SJCRH30 (cell line): Measurements from ENCODE around the gene SLC25A34. TPM values are rescaled to one million over a fixed set of nuclear protein-coding genes. Genes with fewer than 3 reads are reported as not detected.

ENCODE experiments used
- DNase-seq, 2 experiments: peaks; one replicate each; pipeline ENCODE4 v3.0.0-alpha.2; 2015 to 2020
- H3K27ac ChIP-seq: fragments of 250-450 bp; sonication (Bioruptor Pico); 2 replicates; pipeline ENCODE4 v1.5.1; 2020; ENCODE audit warnings: mild to moderate bottlenecking, moderate library complexity
- H3K27me3 ChIP-seq: fragments of 250-450 bp; sonication (Bioruptor Pico); 2 replicates; pipeline ENCODE4 v1.5.1; 2020; ENCODE audit warnings: mild to moderate bottlenecking, moderate library complexity
- H3K36me3 ChIP-seq: fragments of 250-450 bp; sonication (Bioruptor Pico); 2 replicates; pipeline ENCODE4 v1.5.1; 2020; ENCODE audit warnings: mild to moderate bottlenecking, moderate library complexity
- H3K4me1 ChIP-seq: fragments of 250-450 bp; sonication (Bioruptor Pico); 2 replicates; pipeline ENCODE4 v1.5.1; 2020; ENCODE audit warnings: mild to moderate bottlenecking, moderate library complexity
- H3K4me3 ChIP-seq: fragments of 250-450 bp; sonication (Bioruptor Pico); 2 replicates; pipeline ENCODE4 v1.5.1; 2020; ENCODE audit warnings: mild to moderate bottlenecking, moderate library complexity
- H3K9me3 ChIP-seq: fragments of 250-450 bp; sonication (Bioruptor Pico); replicated peaks from 2 replicates; pipeline ENCODE4 v1.5.1; 2020; ENCODE audit warnings: mild to moderate bottlenecking, moderate library complexity
- total RNA-seq: library from RNA; depleted of rRNA; stranded (reverse); fragments of >200 nt; shearing (Covaris generic); gene quantifications from 2 replicates; pipeline ENCODE4 v1.2.3, GENCODE V29; 2014

The SLC25A34 gene
- total RNA-seq, 1 experiment from 2014 or later: 3.5 TPM

GRCh38 chr1:15704526-15705183, 31.4 kb upstream of the SLC25A34 start:
- Histone ChIP-seq H3K36me3 (peaks cover 3% of the 10 kb centered on the region), H3K4me1 (0 out of 2 replicates have a peak, but pooled peaks cover 3% of the 10 kb centered on the region), H3K27ac (no peak overlapping the region), H3K9me3 (no peaks in the 10 kb centered on the region), H3K27me3 (no peaks in the 10 kb centered on the region), H3K4me3 (no peak overlapping the region)
- DNase-seq: no peak

DNA sequence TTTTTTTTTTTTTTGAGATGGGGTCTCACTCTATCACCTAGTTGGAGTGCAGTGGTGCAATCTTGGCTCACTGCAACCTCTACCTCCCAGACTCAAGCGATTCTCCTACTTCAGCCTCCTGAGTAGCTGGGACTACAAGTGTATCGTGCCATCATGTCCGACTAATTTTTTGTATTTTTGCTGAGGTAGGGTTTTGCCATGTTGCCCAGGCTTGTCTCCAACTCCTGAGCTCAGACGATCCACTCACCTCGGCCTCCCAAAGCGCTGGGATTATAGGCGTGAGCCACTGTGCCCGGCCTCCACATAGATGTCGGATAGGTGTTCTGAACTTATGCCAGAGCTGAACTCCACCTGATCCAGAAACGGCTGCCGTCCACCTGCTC, 30.9 kb upstream of the SLC25A34 start:
- no peaks in the 10 kb centered on the region for H3K27me3 ChIP-seq
- peaks cover 3% of the 10 kb centered on the region for H3K36me3 ChIP-seq
- DNase-seq: no peak
- no peak overlapping the region for H3K27ac ChIP-seq
- H3K4me3 ChIP-seq: no peak overlapping the region
- H3K4me1 ChIP-seq: 0 out of 2 replicates have a peak, but pooled peaks cover 3% of the 10 kb centered on the region
- H3K9me3 ChIP-seq: no peaks in the 10 kb centered on the region

DNA sequence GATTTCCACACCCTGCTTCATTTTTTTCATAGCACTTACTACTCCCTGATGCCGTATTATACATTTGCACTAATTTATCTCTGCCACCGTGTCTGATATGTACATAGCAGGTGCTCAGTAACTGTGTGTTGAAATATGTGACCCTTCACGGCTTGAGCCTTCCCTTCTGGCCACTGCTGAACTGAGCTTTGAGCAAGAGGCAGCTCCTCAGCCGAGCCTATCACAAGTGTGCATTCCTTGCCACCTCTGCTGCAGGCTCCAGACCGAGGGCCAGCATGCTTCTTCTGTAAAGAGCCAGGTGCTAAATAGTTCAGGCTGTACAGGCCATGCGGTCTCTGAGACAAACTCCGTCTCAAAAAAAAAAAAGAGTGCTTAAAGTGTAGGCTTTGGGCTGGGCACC, 29.3 kb upstream of the SLC25A34 start:
- Histone ChIP-seq H3K36me3 (no peaks in the 10 kb centered on the region; the same call in none of the 2 replicates), H3K9me3 (no peaks in the 10 kb centered on the region), H3K4me3 (no peak overlapping the region), H3K4me1 (0 out of 2 replicates have a peak, but pooled peaks cover 3% of the 10 kb centered on the region), H3K27ac (no peak overlapping the region), H3K27me3 (no peaks in the 10 kb centered on the region)
- DNase-seq: peak in 1 of 2 experiments; percentile 48

GRCh38 chr1:15707239-15707925, 28.7 kb upstream of the SLC25A34 start:
- DNase-seq: no peak
- H3K27me3 ChIP-seq: no peaks in the 10 kb centered on the region
- no peak overlapping the region for H3K4me3 ChIP-seq
- H3K9me3 ChIP-seq: no peaks in the 10 kb centered on the region
- H3K27ac ChIP-seq: no peak overlapping the region
- H3K4me1 ChIP-seq: 0 out of 2 replicates have a peak, but pooled peaks cover 3% of the 10 kb centered on the region
- no peaks in the 10 kb centered on the region; the same call in none of the 2 replicates for H3K36me3 ChIP-seq

GRCh38 chr1:15708486-15709137, 27.4 kb upstream of the SLC25A34 start:
- H3K36me3 ChIP-seq: peaks cover 2% of the 10 kb centered on the region
- DNase-seq: no peak
- H3K27me3 ChIP-seq: no peaks in the 10 kb centered on the region
- no peak overlapping the region for H3K27ac ChIP-seq
- H3K9me3 ChIP-seq: no peaks in the 10 kb centered on the region
- H3K4me1 ChIP-seq: 0 out of 2 replicates have a peak, but pooled peaks cover 3% of the 10 kb centered on the region
- H3K4me3 ChIP-seq: no peak overlapping the region

- Histone ChIP-seq H3K4me3 (no peak overlapping the region), H3K9me3 (no peaks in the 10 kb centered on the region), H3K36me3 (peaks cover 2% of the 10 kb centered on the region), H3K4me1 (peaks cover 3% of the 10 kb centered on the region), H3K27me3 (no peaks in the 10 kb centered on the region), H3K27ac (no peak overlapping the region)
- DNase-seq: no peak
Observed at GRCh38 chr1:15709226-15709625, 26.8 kb upstream of the SLC25A34 start.

DNA sequence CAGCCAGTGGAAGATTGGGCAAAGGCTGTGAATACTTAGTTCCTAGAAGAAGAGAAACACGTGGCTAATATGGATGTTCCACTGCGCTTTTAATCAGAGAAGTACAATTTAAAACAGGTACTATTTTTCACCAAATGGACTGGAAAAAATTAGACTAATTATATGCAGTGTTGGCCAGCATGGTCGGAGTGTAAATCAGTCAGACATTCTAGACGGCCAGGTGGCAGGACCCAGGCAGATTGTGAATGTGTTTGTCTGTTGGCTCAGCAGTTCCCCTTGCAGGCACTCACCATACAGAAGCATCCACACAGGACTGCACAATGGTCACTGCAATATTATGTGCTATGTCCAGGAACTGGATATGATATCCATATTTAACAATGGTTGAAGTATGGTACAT, 23.9 kb upstream of the SLC25A34 start:
- Histone ChIP-seq H3K27me3 (no peaks in the 10 kb centered on the region), H3K4me1 (peaks cover 9% of the 10 kb centered on the region), H3K9me3 (no peaks in the 10 kb centered on the region), H3K27ac (no peak overlapping the region), H3K36me3 (peaks cover 13% of the 10 kb centered on the region), H3K4me3 (no peak overlapping the region)
- no peak for DNase-seq

DNA sequence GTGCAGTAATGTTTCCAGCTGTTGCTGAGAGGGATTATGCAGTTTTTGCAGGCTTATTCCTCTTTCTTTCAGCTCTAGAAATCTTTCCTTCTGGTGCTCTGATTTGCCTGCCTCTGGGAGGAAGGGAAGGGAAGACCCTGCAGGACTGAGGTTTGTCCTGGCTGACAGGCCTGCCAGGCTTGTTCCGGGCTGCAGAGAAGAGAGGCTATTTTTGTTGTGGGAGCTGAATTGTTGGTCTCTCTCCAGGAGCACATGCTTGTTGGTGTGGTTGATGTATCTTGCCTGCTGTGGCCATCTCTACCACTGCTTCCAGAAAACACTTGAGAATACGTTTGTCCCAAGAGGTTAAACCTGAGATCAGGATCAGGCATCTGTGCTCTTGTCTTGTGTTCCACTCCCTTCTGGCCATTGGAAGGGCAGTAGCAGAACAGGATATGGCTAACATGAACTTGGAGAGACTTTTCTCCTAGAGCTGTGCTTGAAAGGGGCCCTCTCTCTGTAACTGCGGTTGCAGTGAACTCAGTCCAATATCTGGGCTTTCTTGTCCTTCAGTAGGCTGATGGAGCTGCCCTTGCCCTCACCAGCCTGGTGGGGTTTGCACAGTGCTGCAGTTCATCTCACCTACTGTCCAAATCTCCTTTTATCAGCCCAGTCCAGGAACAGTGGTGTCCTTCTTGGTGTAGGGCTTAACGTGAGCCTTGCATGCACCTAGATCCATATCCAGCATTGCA, 21.5 kb upstream of the SLC25A34 start:
- Histone ChIP-seq H3K27me3 (no peaks in the 10 kb centered on the region), H3K9me3 (no peaks in the 10 kb centered on the region), H3K27ac (no peak overlapping the region), H3K36me3 (peaks cover 29% of the 10 kb centered on the region), H3K4me3 (no peak overlapping the region), H3K4me1 (peaks cover 9% of the 10 kb centered on the region)
- DNase-seq: peak; percentile 52 to 70

DNA sequence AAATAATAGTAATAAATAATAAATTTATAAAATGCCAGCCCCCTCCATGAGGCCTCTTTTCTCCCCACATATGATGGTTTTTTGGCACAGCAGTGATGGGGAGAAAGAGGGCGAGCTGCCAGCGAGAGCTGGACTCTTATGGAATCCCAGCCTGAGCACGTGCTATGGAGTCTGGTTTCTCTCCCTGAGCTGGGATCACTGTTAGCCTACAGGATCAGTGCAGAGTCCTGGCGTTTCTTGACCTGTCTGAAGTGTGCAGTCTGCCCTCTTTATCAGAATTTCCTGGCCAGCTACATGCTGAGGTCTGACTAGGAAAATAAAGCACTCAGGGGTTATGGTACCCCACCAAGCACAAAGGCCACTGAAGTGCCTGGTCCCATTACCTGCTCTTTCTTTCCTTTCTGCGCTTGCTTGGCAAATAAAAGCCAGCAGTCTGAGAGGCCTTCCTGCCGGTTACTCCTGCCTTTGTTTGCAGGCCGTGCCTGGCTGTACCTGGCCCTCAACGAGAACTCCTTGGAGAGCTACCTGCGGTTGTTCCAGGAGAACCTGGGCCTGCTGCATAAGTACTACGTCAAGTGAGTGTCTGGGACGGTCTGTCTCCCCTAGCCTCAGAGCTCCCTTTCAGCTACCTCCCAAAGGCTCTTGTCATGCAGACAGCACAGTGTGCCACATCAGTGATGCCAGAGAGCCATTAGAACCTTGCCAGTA, 18.5 kb upstream of the SLC25A34 start:
- Histone ChIP-seq H3K4me1 (peaks cover 9% of the 10 kb centered on the region), H3K27me3 (no peaks in the 10 kb centered on the region), H3K4me3 (no peak overlapping the region), H3K27ac (no peak overlapping the region), H3K36me3 (peaks cover 32% of the 10 kb centered on the region), H3K9me3 (no peaks in the 10 kb centered on the region)
- no peak for DNase-seq

- Histone ChIP-seq H3K36me3 (peaks cover 31% of the 10 kb centered on the region), H3K4me1 (peaks cover 15% of the 10 kb centered on the region), H3K4me3 (no peak overlapping the region), H3K9me3 (no peaks in the 10 kb centered on the region), H3K27ac (no peak overlapping the region), H3K27me3 (no peaks in the 10 kb centered on the region)
- no peak for DNase-seq
Observed at GRCh38 chr1:15718199-15718601, 17.9 kb upstream of the SLC25A34 start.

DNA sequence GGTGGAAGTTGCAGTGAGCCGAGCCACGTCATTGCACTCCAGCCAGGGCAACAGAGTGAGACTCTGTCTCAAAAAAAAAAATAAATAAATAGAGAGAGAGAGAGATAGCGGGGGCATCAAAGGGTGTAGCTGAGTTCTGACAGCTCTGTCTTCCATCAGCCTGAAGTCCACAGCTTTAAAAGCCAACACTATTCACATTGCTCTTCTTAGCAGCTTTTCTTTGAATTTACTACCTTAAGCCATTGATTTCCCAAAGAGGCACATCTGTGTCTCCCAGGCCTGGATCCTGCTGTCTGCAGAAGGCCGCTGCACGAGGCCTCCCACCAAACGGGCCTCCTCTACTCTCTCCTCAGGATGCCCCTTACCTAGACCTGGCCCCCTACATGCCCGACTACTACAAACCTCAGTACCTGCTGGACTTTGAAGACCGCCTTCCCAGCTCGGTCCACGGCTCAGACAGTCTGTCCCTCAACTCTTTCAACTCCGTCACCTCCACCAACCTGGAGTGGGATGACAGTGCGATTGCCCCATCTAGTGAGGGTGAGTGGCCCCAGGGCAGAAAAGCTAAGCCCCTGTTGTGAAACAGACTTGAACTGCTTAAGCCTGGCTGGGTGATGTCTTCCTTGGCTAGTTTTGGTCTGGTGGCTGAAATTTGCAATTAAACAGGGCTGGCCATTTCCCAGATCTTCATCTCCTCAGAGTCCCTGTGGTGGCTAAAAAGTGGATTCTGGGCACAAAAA, 16.5 kb upstream of the SLC25A34 start:
- no peak overlapping the region for H3K4me3 ChIP-seq
- H3K27ac ChIP-seq: no peak overlapping the region
- no peak for DNase-seq
- peaks cover 22% of the 10 kb centered on the region for H3K4me1 ChIP-seq
- H3K36me3 ChIP-seq: peaks cover 30% of the 10 kb centered on the region
- H3K27me3 ChIP-seq: no peaks in the 10 kb centered on the region
- no peaks in the 10 kb centered on the region for H3K9me3 ChIP-seq

DNA sequence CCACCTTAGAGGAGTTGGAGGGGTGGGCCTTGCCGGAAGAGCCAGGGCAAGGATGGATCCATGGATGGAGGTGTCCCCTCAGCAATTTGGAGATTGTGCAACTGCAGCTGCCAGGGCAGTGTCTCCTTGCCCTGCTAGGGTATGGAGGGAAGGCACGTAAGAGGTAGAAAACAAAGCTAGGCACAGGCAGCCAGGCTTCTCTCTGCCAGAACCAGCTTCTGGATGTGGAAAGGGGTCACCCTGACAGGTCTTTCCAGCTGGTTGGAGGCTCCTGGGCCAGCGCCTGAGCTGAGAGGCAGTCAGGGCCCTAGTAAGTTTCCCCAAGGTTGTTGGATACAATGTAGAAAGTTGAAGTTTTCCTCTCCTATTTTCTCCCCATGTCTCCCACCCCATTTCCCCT, 15.2 kb upstream of the SLC25A34 start:
- Histone ChIP-seq H3K36me3 (peaks cover 39% of the 10 kb centered on the region), H3K9me3 (no peaks in the 10 kb centered on the region), H3K4me3 (no peak overlapping the region), H3K27ac (no peak overlapping the region), H3K4me1 (peaks cover 26% of the 10 kb centered on the region), H3K27me3 (no peaks in the 10 kb centered on the region)
- DNase-seq: no peak

- H3K4me1 ChIP-seq: peaks cover 26% of the 10 kb centered on the region
- no peak overlapping the region for H3K27ac ChIP-seq
- H3K27me3 ChIP-seq: no peaks in the 10 kb centered on the region
- peaks cover 41% of the 10 kb centered on the region for H3K36me3 ChIP-seq
- no peak overlapping the region for H3K4me3 ChIP-seq
- DNase-seq: no peak
- no peaks in the 10 kb centered on the region for H3K9me3 ChIP-seq
Observed at GRCh38 chr1:15722411-15722810, 13.6 kb upstream of the SLC25A34 start.
